GM18909 (cell line): ENCODE data around the gene APPBP2.

Experiments used
- ATAC-seq: cut with Tn5 transposase; IDR thresholded peaks from one replicate; pipeline ENCODE4 v1.9.1; 2021; ENCODE audit warnings: mild to moderate bottlenecking; ENCODE audit not compliant: unreplicated experiment, poor library complexity

APPBP2 gene

DNA sequence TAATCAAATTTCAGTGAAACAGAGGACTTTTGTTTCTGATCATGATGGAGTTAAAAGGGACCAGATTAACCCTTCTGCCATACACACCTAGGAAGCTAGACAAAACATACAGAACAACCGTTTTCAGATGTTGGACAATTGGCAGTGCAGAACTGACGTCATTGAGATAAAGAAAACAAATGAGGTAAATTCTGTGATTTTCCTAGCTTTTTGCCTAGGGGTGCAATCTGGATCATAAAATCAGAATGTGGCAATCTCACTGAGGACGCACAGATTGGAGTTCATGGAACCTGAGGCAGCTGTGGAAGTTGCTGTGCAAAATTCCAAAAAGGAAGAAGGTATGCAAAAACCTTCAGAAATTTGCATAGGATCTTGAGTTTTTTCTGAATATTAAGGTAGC is 119.2 kb downstream of the APPBP2 start:
- ATAC-seq, result no peak

DNA sequence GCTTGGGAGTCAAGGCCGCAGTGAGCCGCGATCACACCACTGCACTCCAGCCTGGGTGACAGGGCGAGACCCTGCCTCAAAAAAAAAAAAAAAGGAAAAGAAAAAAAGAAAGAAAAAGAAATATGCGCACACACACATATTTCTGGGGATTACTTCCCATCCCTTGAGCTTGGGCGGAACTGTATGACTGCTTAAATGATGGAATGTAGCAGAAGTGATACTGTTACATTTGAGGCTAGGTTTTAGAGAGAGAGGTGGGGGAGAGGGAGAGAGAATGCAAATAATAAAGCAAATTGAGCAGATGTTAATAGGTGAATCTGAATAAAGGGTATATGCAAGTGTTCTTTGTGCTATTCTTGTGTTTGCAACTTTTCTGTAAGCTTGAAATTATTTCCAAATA is 122.1 kb downstream of the APPBP2 start:
- no peak for ATAC-seq

DNA sequence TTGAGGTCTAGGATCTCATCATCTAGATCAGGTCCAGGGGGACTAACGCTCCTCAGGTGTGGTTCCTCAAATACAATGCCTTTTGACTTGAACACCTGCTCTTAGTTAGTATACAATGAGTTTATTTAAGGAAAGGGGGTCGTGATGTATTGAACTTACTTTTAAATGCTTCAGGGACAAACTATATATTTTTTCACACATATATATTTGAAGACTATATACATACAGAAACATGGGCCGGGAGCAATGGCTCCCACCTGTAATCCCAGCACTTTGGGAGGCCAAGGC is 122.6 kb downstream of the APPBP2 start:
- no peak for ATAC-seq

DNA sequence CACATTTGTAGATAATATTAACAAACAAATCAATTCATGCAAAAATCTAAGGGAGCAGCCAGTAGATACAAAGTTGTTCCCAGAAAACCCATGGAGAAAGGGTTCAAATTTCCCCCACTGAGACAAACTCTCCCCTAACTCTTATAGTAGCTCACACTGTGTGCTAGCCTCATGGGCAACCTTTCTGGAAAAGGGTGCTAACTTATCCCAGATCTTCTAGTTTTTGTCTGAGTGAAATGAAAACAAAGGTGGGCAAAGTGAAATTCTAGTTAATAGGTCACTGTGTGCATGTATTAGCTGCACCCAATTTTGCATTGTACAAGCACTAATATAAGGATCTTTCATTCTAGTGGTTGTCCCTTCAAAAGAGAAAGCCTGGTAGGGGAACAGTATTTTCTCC is 124.2 kb downstream of the APPBP2 start:
- no peak for ATAC-seq

DNA sequence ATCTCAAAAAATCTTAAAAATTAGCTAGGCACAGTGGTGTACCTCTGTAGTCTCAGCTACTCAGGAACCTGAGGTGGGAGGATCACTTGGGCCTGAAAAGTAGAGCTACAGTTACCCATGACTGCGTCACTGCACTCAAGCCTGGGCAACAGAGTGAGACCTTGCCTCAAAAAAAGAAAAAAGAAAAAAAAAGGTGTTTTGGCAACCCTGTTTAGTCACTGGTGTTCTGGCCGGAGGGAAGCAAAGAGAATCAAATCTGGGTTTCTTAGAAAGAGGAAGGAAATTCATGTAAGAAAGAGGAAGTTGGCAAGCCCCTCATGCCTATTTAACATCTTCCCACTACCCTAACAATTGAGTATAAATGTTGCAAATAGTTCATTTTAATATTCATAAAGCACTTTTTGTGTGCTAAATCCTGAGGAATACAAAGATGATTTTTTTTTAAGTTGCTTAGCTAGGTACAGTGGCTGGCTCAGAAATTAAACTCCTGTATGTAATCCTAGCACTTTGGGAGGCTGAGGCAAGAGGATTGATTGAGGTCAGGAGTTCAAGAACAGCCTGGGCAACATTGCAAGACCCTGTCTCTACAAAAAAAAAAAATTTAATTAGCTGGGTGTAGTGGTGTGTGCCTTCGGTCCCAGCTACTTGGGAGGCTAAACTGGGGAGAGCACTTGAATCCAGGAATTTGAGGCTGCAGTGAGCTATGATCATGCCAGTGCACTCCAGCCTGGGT is 127.6 kb downstream of the APPBP2 start:
- ATAC-seq, result no peak

DNA sequence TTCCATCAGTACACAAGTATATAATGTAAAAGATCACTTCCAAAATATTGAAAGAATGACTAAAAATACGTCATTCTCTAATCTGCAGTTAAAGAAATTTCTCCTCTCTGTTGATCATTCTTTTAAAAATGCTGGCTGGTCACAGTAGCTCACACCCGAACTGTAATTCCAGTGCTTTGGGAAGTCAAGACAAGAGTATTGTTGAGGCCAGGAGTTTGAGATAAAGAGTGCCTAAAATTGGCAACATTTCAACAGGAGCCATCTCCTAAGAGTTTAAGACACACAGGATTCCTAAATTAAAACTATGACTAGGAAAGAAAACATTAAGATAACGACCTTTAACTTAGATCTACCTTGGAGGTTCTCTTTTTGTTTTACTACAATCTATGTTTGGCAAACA is 129.6 kb downstream of the APPBP2 start:
- no peak for ATAC-seq

DNA sequence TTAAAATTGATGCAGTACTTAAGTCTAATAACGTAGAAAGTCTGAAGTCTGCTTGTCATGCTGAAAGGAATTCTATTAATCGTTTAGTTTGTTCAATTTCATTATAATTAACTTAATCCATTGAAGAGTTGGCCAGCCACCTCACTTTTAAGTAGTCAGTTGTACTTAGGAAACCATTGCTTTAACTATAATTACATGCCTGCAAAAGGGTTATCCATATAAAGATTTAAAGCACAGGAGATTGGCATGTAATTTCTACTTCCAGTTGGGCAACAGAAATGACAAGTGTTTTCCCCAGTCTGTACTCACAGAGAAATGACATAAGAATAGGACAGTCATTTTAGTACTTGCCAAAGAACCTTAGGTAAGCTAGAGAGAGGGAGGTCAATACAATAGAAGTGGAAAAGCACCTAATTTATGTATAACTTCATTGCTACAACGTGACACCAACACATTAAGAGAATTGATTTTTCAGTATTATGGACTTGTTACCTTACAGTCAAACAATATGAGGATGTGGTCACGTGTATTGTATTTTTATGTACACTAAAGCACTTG is 130.5 kb downstream of the APPBP2 start:
- no peak for ATAC-seq

DNA sequence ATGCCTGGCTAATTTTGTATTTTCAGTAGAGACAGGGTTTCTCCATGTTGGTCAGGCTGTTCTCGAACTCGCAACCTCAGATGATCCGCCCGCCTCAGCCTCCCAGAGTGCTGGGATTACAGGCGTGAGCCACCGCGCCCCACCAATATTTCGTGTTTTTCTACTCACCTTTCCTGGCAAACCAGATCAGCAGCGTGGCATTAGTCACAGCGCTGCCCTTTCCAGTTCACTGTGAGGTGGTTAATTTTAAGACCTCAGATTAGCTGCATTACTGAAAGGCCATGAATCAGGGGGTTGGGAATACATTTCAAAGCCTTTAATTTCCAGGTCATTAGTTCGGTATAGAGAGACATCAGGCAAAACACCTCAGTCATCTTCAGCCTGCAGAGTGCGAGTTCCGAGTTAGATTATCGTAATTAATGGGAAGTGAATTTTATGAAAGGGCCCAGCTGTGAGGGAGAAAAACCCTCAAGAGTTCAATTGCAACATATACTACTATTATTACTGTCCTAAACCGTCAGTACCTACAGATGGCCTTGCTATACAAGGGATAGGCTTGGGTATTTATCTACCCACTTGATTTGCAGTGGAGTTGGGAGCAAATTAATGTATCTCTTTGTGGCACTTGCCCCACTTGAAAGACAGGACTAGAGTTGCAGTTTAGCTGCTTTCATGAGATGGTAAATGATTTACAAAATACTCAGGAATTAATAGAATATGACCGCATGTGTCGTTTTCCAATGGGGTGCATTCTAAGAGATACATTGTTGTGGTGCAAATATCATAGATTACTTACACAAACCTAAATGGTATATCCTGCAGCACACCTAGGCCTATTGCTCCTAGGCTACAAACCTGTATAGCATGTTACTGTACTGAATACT is 132.0 kb downstream of the APPBP2 start:
- ATAC-seq, result no peak
